GM18508 (cell line): ENCODE measurements around the gene TBC1D22A.
"Not testable (repeated sequence)": the region's sequence is repeated elsewhere in the genome, so short reads cannot be mapped to it uniquely, and the experiment has no call there.

Experiments used
- ATAC-seq: cut with Tn5 transposase; IDR thresholded peaks from one replicate; pipeline ENCODE4 v1.9.1; 2021; ENCODE audit warnings: moderate number of reproducible peaks; ENCODE audit not compliant: insufficient read depth, unreplicated experiment

The TBC1D22A gene

DNA sequence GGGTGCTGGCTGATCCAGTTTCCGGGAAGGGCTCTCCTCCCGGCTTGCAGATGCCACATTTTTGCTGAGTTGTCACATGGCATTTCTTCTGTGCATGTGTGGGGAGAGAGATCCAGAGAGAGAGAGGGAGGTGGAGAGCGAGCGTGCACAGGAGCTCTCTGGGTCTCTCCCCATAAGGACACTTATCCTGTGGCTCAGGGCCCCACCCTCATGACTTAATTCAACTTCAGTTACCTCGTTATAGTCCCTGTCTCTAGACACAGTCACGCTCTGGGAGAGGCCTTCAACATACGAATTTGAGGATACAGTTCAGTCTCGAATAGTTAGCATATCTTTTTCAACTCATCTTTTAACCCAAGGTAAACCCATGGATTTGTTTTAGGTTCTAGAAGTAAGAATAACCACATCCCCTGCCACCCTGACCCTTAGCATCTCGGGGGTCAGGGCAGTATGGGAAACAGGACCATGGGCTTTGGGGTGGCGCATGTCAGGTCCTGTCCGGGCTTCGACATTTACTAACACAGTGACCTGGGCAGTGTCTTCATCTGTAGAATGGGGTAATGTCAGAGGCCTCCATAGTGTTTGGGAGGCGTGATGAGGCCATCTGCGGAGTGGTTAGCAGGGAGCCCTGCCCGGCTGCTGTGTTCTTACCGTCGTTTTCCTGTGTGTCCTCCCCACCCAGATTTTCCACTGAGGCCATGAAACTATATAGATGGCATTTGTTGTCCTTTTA is 46.9 kb downstream of the TBC1D22A start:
- ATAC-seq, result no peak

DNA sequence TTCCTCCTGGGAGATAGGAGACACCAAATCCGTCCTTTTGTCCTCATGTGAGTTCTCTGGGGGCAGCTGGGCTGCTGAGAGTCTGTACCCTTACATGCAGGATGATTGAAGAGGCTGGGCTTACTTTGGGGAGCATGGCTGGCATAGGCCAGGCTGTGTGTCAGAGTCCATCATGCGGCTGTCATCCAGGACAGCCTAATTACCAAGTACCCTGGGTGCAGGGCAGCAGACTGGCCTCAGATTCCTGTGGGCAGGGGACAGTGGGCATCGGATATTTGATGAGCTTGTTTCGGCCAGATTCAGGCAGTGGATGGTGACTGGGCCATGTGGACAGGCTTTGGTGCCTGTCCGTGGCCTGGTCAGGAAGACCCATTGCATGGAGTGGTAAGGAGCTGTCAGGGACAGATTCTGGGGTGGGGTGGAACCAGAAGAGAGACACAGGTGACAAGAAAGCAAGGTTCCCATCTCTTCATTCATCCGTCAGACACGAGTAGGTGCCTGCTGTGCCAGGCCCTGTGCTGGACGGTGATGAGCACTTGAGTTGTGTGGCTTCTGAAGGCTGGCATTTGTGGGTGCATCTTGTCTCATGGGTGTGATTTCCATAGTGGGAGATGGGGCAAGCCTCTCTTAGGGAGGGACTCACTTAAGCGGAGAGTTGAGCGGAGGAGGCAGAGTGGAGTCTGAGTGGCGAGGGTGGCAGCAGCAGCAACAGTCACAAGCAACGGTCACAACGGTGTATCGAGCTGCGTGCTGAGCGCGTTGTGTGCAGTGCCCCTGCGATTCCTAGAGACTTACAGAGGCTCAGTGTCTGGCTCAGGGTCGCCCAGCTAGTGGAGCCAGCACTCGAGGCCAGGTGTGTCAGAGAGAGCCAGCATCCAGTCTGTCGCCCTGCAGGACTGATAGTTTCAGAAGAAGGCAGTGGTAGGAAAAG is 48.7 kb downstream of the TBC1D22A start:
- no peak for ATAC-seq

DNA sequence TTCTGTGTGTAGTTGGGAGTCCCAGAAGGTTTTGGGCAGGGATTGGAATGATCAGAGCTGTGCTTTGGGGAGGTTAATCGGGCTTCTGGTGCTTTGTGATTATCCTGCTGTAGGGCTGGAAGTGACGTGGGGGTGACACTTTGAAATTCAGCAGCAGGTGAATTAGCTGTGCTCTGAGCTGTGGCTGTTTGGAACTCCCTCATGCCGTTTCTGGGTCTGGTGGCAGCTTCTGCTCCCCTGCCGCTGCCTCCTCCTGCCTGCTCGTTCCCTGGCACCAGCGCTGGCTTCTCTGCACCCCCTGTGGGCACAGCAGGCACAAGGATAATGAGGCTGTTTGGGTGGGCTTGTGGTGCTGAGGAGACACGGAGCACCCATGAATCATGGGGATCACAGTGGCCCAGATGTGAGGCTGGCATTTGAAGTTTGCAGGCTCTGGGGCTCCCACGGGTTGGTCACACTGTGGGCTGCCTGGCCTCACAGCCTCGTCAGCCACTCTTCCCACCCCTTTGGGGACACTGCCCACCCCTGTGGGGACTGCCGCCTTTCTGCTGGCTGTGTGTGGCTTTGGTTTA is 49.7 kb downstream of the TBC1D22A start:
- no peak for ATAC-seq

DNA sequence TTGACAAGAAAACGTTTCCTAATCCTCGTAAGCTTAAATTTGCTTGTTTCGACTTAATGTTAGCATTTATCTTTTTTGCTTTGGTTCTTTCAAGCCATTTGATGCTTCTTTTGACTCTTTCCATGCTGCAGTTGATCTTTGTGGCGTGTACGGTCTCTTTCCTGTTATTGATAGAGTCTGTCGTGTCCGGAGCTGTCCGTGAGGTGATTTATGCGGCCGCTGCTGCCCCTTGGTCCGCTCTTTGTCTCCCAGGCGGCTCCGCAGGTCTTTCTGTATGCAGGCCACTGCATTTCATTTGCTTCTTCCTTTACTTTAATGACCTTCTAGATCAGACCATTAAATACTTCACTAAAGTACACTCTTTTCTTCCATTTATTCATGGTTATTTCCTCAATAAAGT is 50.3 kb downstream of the TBC1D22A start:
- ATAC-seq, result no peak

DNA sequence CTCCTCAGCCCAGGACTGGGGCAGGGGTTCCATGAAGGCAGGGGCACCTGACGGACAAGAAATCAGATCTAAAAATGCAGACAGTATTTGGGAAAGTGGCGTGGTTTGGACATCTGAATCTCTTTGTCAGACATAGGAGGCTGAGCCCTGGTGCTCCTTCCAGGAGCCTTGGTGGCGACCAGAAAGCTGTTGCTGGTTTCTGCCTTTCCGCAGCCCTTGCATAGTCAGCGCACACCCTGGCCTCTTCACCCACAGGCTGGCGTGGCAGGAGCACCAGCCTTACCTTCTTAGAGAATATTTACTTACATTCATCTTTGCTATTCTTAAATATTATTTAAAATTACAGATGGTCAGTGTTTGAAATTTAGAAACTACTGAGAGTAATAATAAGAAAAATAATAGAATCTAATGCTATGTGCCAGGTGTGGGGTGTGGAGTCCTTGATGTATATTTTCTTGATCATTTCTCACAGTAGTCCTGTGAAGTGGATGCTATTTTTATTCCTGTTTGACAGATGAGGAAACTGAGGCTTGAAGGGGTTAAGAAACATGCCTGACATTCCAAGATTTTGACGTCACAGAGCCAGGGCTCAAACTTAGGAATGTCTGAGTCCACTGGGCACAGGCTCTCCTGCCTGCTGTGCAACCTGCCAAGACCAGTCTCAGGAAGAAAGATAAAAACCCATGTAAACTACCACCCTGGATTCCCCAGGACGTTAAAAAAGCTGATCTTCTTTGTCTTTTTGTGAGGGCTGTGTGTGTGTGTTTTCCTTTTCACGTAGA is 51.6 kb downstream of the TBC1D22A start:
- no peak for ATAC-seq

DNA sequence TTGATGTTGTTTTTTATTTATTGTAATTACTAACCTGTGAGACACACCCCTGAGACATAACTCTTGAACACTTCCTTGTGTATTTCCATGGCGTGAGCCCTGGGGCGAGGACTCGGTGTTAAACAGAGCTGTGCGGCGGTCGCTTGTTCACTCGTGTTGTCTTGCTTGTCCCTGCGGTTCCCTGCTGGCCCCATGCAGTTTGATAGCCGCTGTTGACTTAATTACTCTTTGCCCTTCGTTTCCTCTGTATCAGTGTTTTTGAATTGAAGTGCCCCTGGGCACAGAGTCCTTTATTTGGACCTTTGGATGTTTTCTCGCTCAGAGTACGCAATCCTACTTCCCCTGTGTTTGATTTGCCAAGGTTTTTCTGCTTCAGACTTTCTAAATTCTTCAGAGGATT is 52.7 kb downstream of the TBC1D22A start:
- no peak for ATAC-seq

DNA sequence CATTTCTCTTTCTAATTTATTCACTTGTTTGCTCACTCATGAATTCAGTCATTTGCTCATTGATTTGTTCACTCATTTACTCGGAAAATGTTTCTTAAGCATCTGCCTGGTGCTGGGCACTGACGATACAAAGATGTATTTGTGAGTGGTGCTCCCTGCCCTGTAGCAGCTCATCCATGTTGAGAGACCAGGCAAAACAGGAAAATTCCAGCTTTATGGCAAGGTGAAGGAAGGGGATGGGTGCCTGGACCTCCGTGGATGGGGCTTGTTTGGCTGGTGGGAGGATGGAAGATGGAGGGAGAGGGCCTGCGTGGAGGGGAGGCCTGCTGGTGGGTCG is 53.1 kb downstream of the TBC1D22A start:
- no peak for ATAC-seq

DNA sequence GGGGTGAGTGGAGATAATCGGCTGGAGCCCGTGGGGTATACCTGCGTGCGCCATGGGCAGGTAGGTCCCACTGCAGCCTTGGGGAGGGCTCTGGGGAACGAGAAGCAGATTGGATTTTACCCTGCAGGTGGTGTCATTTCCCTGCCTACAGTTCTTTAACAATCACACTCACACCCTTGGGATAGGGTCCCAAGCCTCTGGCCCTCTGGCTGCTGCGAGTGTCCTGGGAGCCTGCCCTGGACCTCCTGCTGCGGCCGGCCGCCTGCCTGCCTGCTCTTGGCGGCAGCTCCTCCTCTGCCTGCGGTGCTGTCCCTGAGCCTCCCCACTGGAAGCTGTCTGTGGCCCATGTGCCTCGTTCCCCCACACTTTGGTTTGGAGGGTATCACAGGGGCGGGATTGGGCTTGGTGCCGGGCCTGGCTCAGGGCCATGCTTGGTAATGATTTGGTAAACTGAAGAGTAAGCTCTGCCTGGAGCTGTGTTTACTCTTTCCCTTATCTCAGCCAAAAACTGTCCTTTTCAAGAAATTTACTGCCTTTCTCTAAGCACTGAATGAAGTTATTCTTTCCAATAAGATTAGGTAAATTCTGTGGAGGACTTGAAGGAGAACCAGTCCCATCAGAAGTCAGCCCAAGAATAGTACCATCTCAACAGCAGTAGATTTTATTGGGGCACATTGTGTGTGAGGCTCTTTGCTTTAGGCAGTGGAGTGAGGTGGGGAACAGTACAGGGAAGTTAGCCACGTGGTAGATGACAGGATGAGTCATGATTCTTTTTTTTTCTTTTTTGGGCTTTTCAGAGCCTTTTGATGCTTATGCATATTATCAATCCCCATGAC is 53.7 kb downstream of the TBC1D22A start:
- no peak for ATAC-seq

DNA sequence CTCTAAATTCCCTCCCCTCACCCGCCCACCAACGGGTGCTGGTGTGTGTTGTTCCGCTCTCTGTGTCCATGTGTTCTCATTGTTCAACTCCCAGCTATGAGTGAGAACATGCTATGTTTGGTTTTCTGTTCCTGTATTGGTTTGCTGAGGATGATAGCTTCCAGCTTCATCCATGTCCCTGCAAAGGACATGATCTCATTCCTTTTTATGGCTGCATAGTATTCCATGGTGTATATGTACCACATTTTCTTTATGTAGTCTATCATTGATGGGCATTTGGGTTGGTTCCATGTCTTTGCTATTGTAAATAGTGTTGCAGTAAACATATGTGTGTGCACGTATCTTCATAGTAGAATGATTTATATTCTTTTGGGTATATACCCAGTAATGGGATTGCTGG is 54.9 kb downstream of the TBC1D22A start:
- not testable (repeated sequence) for ATAC-seq

DNA sequence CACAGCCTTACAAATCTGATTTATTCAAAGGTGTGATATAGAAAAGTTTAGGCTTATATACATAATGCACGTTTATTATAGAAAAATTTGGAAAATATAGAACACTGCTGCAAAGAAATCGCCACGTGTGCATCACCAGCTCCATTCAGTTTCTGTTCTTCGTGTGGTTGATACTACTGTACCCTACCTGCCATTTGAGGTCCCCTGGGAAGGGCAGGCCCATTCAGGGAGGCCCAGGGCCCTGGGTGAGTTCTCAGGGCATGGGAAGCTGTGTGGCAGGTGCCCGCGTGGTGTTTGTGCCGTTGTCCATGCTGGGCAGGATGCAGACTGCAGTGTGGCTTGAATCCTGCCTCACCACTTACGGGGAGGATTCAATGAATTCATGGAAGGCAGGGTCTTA is 60.8 kb downstream of the TBC1D22A start:
- no peak for ATAC-seq

DNA sequence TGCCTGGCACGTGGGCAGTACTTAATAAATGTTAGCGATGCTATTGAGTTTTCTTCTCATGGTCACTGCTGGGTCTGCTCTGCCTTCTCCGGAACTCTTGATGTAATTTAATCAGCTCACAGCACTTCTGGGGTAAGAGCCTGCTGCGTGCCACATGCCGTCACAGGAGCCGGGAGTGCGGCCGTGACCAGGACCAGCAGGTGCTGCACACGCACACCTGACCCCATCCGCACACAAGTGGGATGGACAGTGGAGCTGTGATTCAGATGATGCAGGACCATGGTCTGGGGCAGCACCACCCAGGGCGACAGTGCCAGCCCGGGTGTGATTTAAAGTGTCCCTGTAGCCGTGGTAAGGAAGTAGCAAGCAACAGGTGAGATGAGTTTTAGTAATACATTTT is 61.2 kb downstream of the TBC1D22A start:
- no peak for ATAC-seq

DNA sequence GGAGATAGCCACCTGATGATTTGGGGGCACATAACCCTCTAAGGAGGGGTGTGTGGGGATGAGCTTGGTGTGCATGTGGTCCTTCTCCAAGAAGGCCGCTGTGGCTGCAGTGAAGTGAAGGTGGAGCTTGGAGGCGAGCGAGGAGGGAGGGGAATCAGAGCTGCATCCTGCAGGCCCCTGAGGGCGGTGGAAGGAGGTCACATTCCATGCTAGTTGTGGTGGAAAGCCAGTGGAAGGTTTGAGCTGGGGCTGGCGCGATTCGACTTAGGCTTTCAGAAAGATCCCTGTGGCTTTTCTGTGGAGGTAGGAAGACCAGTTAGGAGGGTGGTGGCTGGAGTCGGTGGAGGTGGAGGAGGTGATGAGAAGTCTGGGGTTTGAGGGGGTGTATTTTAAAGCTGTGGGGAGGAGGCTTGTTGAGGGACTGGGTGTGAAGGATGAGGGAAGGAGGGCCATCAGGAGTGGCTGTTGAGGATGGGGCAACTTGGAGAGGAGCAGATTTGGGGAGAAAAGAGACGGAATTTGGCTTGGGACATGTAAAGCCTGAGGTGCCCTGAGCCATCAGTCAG is 62.0 kb downstream of the TBC1D22A start:
- no peak for ATAC-seq

DNA sequence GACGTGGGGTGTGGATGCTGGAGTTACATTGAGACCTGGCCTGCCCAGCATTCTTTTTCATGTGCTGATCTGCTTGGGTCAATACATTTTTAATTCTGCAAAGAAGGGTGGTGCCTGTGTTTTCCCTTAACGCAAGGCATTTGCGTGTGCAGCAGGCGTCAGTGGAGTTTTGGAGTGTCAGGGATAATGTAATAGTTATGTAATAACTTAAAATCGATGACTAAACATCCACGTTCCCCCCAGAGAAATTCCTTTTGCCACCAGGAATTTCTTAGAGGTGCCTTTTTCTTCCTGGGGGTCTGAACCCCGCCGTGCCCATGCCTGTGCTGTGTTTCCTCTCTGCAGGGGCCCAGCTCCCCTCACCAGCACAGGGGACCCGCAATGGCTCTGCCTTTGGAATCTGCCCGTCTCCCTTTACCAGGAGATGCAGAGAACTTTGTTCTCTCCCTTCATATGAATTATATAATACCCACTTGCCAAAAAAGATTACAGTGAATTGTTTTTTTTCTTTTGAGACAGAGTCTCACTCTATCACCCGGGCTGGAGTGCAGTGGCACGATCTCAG is 62.6 kb downstream of the TBC1D22A start:
- ATAC-seq, result no peak

DNA sequence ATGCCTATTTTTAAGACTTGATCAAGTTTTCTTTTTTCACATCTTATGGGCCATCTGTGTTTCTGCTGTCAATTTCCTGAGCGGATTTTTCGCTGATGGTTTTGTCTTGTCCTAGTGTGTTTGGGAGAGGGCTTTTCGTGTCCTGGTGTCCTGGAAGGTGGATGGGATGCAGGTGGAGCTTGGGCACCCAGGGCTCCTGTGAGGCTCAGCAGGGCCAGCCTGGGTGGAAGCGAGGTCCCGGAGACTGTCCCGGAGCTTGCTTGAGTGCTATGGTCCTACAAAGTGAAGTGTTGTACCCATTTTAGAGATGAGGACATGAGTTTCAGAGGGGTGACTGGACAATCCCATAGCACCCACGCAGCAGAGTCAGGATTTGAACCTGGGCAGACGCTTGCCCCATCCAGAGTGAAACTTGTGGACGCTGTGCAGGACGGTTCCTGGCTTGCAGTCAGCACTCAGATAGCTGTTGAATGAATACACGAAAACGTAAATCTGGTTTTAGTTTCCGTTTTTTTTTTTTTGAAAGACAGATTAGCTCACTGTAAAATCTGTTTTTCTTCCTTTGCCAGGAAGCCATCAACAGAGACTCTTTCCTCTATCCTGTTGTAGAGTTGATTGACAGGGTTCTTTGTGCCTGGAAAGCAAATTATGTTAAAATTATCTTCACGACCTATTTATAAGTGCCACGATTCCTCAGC is 64.1 kb downstream of the TBC1D22A start:
- ATAC-seq, result no peak

DNA sequence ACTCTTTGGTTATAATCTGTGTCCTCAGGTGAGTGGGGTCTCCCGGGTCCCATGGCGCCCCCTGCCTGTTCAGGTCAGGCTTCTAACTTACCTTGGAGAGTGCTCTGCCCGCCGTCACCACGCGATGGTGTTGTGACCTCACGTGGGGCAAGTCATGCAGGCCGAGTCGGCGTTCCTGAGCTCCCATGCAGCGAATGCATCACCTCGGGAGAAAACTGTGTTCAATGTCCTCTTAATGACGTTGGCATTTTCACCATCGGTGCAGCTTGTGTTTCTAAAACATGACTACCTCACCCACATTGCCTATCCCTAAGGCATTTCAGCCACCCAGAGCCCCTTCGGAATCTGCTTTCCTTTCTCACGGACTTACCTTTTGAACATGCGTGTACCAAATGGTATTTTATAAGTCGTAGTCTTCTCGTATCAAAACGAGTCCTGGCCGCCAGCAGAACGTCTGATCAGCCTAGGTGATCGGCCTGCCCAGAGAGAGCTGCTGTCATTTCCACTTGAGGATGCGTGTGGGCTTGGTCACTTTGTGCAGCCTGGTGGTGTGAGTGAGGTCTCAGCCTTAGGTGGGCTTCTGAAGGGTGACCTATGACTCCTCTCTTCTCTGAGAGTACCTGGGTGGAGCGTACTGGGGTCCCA is 64.8 kb downstream of the TBC1D22A start:
- no peak for ATAC-seq

DNA sequence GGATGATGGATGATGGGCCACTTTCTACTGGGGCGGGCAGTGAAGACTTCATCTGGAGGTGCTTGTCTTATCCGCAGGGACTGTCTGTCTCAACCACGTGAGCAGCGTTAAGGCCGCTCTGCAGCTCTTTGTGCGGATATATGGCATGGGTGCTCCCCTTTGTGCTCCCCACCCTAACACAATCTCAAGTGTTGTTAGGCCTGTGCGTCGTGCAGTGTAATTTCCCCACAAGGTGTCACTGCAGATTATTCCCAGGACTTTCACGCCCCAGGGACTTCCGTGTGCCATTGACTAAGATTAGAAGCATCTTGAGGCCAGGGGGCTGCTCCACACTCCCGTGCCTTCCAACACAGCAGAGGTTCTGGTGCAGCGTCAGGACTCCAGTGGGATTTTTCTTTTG is 65.3 kb downstream of the TBC1D22A start:
- ATAC-seq, result no peak

DNA sequence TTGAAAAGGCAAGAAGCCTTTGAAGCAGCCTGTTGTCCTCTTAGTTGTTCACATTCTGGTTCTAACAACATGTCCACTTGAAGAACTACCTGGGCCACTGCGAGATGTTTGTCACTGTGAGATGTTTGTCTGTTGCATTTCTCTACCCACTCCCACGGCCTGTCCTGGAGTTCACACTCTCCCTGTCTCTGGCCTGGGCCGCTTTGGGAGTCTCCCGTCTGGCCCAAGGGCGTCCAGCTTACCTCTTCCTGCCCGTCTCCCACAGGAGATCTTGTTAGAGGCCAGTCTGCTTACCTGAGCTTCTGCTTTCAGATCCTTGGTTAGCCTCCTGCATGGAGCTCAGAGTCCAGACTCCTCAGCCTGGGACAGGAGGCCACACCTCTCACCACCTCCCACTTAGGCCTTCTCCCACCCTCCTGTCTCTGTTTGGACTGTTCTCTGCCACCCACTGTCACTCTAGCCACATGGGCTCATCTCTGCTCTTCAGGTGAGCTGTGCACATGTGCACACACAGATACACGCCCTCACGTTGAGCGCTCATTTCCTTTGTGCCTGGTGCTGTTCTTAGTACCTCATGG is 66.0 kb downstream of the TBC1D22A start:
- no peak for ATAC-seq
